Measurements from ENCODE around the gene OXER1. TPM values are rescaled to one million over a fixed set of nuclear protein-coding genes. Genes with fewer than 3 reads are reported as not detected.

OXER1 gene
- total RNA-seq, 1 donor from 2014 or later, result 0.75 TPM

- no peak overlapping the region for H3K4me3 ChIP-seq (ENCODE audit: low read depth, low read length)
- no peaks in the 10 kb centered on the region for H3K36me3 ChIP-seq (ENCODE audit: control insufficient read depth, insufficient read depth, low read length)
- TF ChIP-seq, protein P1, sequence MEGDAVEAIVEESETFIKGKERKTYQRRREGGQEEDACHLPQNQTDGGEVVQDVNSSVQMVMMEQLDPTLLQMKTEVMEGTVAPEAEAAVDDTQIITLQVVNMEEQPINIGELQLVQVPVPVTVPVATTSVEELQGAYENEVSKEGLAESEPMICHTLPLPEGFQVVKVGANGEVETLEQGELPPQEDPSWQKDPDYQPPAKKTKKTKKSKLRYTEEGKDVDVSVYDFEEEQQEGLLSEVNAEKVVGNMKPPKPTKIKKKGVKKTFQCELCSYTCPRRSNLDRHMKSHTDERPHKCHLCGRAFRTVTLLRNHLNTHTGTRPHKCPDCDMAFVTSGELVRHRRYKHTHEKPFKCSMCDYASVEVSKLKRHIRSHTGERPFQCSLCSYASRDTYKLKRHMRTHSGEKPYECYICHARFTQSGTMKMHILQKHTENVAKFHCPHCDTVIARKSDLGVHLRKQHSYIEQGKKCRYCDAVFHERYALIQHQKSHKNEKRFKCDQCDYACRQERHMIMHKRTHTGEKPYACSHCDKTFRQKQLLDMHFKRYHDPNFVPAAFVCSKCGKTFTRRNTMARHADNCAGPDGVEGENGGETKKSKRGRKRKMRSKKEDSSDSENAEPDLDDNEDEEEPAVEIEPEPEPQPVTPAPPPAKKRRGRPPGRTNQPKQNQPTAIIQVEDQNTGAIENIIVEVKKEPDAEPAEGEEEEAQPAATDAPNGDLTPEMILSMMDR (IDR thresholded peaks at IDR 0.05; ENCODE audit: insufficient read depth, low read length, poor library complexity, severe bottlenecking), result no peak
- no peaks in the 10 kb centered on the region for H3K27me3 ChIP-seq (ENCODE audit: control insufficient read depth, insufficient read depth, low read length)
- DNase-seq (ENCODE audit: low read depth), result no peak
Observed at GRCh38 chr2:42754776-42755140, 9.2 kb downstream of the OXER1 start.

DNA sequence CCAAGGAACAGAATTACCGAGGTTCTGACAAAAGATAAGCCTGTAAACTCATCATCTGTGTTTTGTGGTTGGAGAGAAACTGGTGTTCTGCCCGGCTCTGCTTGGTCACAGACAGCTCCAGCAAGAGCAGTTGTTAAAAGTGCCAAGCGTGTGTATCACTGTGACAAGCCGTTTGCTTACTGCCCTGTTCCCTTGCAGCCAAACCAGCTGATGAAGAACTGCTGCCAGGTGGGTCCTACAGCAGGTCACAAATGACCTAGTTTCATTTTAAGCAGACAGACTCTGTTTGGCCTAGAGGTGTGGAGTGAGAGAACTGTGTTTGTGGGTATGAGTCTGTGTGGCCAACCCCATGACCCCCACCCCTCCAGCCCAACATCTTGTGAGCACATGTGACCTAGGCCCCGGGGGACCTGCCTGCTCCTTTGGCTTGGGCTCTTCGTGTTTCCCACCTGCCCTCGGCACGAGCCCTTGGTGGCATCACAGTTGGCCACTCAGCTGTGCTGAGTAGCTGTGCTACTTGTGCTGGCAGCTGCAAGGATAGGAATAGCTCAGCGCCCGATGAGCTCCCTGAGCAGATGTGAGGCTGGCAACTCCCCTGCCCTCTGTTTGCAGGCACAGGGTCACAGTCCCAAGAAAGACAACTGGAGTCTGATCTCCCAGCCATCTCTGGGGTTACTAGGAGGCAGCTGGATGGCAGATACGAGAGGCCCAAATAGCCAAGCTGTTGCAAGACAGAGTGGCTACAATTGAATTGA, 9.7 kb downstream of the OXER1 start:
- no peaks in the 10 kb centered on the region for H3K36me3 ChIP-seq (ENCODE audit: control insufficient read depth, insufficient read depth, low read length)
- no peaks in the 10 kb centered on the region for H3K27me3 ChIP-seq (ENCODE audit: control insufficient read depth, insufficient read depth, low read length)
- DNase-seq (ENCODE audit: low read depth), result no peak
- TF ChIP-seq, protein P1 (IDR thresholded peaks at IDR 0.05; ENCODE audit: insufficient read depth, low read length, poor library complexity, severe bottlenecking), result no peak
- H3K4me3 ChIP-seq (ENCODE audit: low read depth, low read length), result no peak overlapping the region

- H3K36me3 ChIP-seq (ENCODE audit: control insufficient read depth, insufficient read depth, low read length), result peaks cover 1% of the 10 kb centered on the region
- H3K27me3 ChIP-seq (ENCODE audit: control insufficient read depth, insufficient read depth, low read length), result no peaks in the 10 kb centered on the region
- H3K4me3 ChIP-seq (ENCODE audit: low read depth, low read length), result no peak overlapping the region
- DNase-seq (ENCODE audit: low read depth), result no peak
- TF ChIP-seq, protein P1 (IDR thresholded peaks at IDR 0.05; ENCODE audit: insufficient read depth, low read length, poor library complexity, severe bottlenecking), result no peak
Observed at GRCh38 chr2:42752816-42753813, 10.8 kb downstream of the OXER1 start.

GRCh38 chr2:42752314-42752713, 11.6 kb downstream of the OXER1 start:
- Histone ChIP-seq H3K27me3 (ENCODE audit: control insufficient read depth, insufficient read depth, low read length) (no peaks in the 10 kb centered on the region), H3K4me3 (ENCODE audit: low read depth, low read length) (no peak overlapping the region), H3K36me3 (ENCODE audit: control insufficient read depth, insufficient read depth, low read length) (peaks cover 1% of the 10 kb centered on the region)
- DNase-seq (ENCODE audit: low read depth), result no peak
- TF ChIP-seq, protein P1 (IDR thresholded peaks at IDR 0.05; ENCODE audit: insufficient read depth, low read length, poor library complexity, severe bottlenecking), result no peak

GRCh38 chr2:42748840-42749239, 15.1 kb downstream of the OXER1 start:
- no peak for DNase-seq (ENCODE audit: low read depth)
- TF ChIP-seq, protein P1 (IDR thresholded peaks at IDR 0.05; ENCODE audit: insufficient read depth, low read length, poor library complexity, severe bottlenecking), result no peak
- H3K27me3 ChIP-seq (ENCODE audit: control insufficient read depth, insufficient read depth, low read length), result no peaks in the 10 kb centered on the region
- peaks cover 1% of the 10 kb centered on the region for H3K36me3 ChIP-seq (ENCODE audit: control insufficient read depth, insufficient read depth, low read length)
- H3K4me3 ChIP-seq (ENCODE audit: low read depth, low read length), result no peak overlapping the region

Data from kidney epithelial cell (primary cell).